SKM-1 (cell line): ENCODE data around the gene HERC5.
"Not testable (repeated sequence)": the region's sequence is repeated elsewhere in the genome, so short reads cannot be mapped to it uniquely, and the experiment has no call there.

Source experiments
- DNase-seq: peaks from one replicate; lab custom pipeline; 2025; ENCODE audit not compliant: unreplicated experiment; lab: John Stamatoyannopoulos, UW

Gene HERC5

GRCh38 chr4:88456670-88457306, at the start of gene HERC5:
TSS of gene HERC5 (plus strand) at chr4:88457119. CDS start at chr4:88457270, 151 bp downstream.
- peak; percentile 64 for DNase-seq

GRCh38 chr4:88409206-88409605, 47.7 kb upstream of the HERC5 start:
- no peak for DNase-seq

- DNase-seq: no peak
These were observed 47.1 kb upstream of the HERC5 start for GRCh38 chr4:88409789-88410188.

- DNase-seq: no peak
These were observed 45.3 kb upstream of the HERC5 start for GRCh38 chr4:88411491-88412096.

GRCh38 chr4:88413801-88414200, 43.1 kb upstream of the HERC5 start:
- DNase-seq: no peak

GRCh38 chr4:88414755-88415154, 42.2 kb upstream of the HERC5 start:
- DNase-seq: no peak

GRCh38 chr4:88415982-88416381, 40.9 kb upstream of the HERC5 start:
- DNase-seq: no peak

DNA sequence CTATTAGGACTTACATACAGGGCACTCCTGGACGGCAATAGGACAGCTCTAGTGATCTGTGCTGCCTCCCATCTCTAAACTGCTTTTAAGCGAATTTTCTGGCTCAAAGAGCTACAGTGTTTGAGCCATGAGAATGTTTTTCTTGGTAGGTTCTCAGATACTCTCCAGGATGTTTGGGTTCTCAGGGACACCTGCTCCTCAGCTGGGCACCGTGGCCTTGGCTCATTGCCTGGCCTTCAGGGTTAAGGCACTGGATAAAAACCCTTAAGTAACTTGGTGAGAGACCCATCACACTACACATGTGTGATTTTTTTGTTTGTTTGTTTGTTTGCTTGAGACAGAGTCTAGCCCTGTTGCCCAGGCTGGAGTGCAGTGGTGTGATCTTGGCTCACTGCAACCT, 38.5 kb upstream of the HERC5 start:
- DNase-seq: no peak

DNA sequence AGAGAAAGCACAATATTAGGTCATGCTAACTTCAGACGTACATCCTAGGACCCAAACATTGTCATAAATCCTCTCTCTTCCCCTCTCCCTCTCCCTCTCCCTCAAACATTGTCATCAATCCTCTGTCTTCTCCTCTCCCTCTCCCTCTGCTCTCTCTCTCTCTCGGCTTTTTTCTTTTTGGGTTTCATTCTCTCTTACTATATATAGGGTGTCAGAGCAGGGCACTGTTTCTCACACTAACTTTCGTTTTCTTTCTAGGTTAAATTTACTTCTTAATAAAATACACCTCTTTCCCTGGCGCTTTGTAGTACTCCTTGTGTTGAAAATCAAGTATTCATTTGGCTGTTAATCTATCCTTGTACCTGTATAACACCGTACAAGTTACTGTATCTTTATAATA, 37.0 kb upstream of the HERC5 start:
- DNase-seq: no peak

- no peak for DNase-seq
These were observed 36.1 kb upstream of the HERC5 start for GRCh38 chr4:88420844-88421243.

- no peak for DNase-seq
These were observed 34.5 kb upstream of the HERC5 start for GRCh38 chr4:88422403-88422802.

GRCh38 chr4:88429401-88429800, 27.5 kb upstream of the HERC5 start:
- no peak for DNase-seq

DNA sequence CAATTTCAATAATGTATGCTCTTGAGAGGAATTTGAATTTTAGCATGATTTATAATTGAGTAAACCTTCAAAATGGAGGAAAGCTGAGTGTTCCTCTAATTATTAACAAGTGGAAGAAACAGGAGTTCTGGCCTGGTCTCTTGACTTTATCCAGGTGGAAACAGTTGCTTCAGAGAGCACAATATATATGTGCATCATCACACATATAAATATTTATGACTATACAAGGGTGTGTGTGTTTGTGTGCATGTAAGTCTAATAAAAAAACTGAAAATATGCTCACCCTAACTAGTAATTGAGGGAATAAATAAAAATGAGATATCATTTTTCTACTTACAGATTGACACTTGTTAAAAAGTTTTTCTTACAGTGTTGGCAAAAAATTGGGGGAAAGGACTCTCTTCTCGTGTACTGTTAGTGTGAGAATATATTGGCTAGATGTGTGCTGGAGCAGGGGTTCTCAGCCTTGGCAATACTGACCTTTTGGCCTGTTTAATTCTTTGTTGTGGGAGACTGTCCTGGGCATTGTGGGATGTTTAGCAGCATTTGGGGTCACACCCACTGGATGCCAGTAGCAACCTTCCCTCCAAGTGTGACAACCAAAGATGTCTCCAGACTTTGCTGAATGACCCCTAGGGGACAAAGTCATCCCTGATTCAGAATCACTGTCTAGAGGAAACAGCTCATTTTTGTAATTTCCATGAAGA, 20.8 kb upstream of the HERC5 start:
- DNase-seq: no peak

- not testable (repeated sequence) for DNase-seq
These were observed 19.0 kb upstream of the HERC5 start for GRCh38 chr4:88437873-88438272.

DNA sequence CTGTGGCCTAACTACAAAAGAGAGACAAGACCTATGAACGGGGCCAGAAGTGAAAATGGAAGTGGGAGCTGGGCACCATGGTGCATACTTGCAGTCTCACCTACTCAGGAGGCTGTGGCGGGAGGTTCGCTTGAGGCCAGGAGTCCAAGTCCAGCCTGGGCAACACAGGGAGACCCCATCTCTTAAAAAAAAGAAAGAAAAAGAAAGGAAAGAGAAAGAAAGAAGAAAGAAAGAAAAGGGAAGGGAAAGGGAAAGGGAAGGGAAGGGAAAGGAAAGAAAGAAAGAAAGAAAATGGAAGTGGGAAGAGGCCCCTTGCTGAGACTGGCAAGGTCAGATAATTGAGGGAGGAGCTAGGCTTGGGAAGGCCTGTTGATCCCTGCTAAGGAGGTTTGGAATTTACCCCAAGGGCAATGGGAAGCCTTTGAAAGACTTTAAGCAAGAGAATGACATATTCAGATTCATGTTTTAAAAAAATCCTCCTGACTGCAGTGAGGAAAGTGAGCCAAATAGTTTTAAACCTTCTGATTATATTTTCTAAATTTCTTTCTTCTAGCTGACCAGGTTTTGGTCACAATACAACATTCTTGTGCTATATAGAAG, 17.7 kb upstream of the HERC5 start:
- no peak for DNase-seq

DNA sequence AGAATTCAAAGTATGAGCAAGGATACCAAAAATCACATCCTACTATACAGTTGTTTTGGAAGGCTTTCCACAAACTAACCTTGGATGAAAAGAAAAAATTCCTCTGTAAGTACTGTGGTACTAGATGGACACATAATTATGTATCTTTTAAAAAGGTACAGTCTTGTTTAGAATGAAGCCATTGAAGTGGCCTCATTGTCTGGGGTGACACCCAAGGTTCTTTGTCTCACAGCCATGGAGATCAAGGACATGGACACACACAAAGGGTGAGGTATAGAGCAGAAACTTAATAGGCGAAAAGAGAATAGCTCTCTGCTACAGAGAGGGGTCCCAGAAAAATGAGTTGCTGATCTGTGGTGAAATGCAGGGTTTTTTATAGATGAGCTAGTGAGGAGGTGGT, 16.8 kb upstream of the HERC5 start:
- DNase-seq: no peak

- DNase-seq: no peak
These were observed 15.2 kb upstream of the HERC5 start for GRCh38 chr4:88441696-88442095.

GRCh38 chr4:88442689-88443191, 14.2 kb upstream of the HERC5 start:
- DNase-seq: no peak

DNA sequence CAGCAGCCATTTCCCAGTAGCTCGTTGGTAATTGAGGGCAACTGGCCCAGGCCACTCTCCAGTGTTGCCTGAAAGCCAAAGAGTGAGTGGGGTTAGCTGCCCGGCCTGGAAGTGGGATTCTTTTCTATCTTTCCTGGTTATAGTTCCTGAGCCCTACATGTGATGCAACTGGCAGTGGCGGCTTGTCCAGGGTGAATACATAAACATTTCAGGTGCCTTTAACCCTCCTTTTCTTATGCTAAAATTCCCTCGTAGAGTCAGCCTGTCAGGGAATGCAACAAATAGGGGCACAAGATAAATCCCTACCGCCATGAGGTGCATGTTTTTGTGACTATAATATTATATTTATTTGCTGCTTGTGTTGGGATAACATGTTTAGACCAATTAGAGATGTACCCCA, 13.4 kb upstream of the HERC5 start:
- no peak for DNase-seq

DNA sequence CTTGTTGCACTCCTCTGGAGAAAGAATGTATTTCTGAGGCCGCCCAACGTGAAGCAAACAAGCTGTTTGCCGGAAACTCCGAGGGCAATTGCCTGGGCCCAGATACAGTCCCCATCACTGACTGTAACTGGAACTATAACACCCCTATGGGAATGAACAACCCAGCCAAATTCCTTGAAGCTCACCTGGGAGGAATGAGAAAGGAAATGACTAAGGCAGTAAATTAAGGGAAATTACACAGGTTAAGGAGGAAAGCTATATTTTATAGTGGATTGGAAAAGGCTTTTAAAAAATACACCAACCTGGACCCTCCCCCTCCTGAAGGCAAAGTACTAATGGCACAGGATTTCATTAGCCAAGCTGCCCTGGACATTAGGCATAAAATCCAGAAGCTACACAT, 11.7 kb upstream of the HERC5 start:
- no peak for DNase-seq

DNA sequence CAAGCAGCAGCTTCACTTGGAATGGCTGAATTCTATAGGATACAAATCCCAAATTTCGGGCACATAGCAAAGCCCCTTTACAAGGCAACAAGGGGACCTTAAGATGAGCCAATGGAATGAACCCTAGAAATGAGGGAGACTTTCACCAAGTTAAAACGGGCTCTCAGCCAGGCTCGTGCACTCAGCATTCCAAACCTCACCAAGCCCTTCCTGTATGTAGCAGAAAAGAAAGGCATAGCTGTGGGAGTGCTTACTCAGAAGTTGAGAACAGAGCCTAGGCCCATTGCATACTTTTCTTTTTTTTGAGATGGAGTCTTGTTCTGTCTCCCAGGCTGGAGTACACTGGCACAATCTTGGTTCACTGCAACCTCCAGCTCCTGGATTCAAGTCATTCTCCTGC, 10.8 kb upstream of the HERC5 start:
- no peak for DNase-seq
